Naive thymus-derived CD4-positive, alpha-beta T cell (primary cell): ENCODE measurements around the gene CDH5. TPM values are rescaled to one million over a fixed set of nuclear protein-coding genes. Genes with fewer than 3 reads are reported as not detected.

Source experiments
- ATAC-seq: fragments of 150-1000 bp; cut with Tn5 transposase; 2 replicates; pipeline ENCODE4 v1.10.0; 2021; ENCODE audit warnings: mild to moderate bottlenecking, moderate library complexity
- CTCF ChIA-PET: fragments of 350-600 bp; sonication (Branson Sonifier 250); formaldehyde crosslinking; loops from one replicate; lab custom pipeline; 2021; ENCODE audit warnings: antibody characterized with exemption; lab: Charles Lee
- POLR2A ChIA-PET: fragments of 350-600 bp; sonication (Branson Sonifier 250); formaldehyde crosslinking; loops from one replicate; lab custom pipeline; 2021; ENCODE audit warnings: antibody characterized with exemption, inconsistent platforms; lab: Charles Lee
- DNase-seq, 9 donors: peaks; one replicate each; pipeline versions ENCODE4 v3.0.0 to v3.0.0-alpha.2; 2020 to 2022; ENCODE audit warnings: mixed read lengths in 1 of 9
- H3K27ac ChIP-seq: one replicate; pipeline ENCODE4 v1.7.0; 2013; ENCODE audit warnings: mild to moderate bottlenecking, low read depth, low read length, moderate library complexity
- H3K27me3 ChIP-seq, 2 donors: one replicate each; pipeline ENCODE4 v1.7.0; 2013; ENCODE audit warnings: low read length in 2 of 2, mild to moderate bottlenecking in 2 of 2, moderate library complexity in 2 of 2; ENCODE audit not compliant: control insufficient read depth in 2 of 2, insufficient read depth in 2 of 2
- H3K36me3 ChIP-seq, 3 experiments: 1 replicate in 2 of 3; 2 replicates in 1 of 3; pipeline ENCODE4 v1.7.0; 2013; ENCODE audit warnings: low read length in 3 of 3, mild to moderate bottlenecking in 3 of 3, moderate library complexity in 1 of 3; ENCODE audit not compliant: insufficient read depth in 3 of 3, control insufficient read depth in 2 of 3
- H3K4me1 ChIP-seq, 2 donors: one replicate each; pipeline ENCODE4 v1.7.0; 2013; ENCODE audit warnings: low read length in 2 of 2, mild to moderate bottlenecking in 2 of 2, moderate library complexity in 1 of 2; ENCODE audit not compliant: control insufficient read depth in 2 of 2, insufficient read depth in 2 of 2
- H3K4me3 ChIP-seq: 2 replicates; pipeline ENCODE4 v1.7.0; 2013; ENCODE audit warnings: mild to moderate bottlenecking, low read length
- H3K9me3 ChIP-seq, 3 experiments: 1 replicate in 2 of 3; 2 replicates in 1 of 3; pipeline ENCODE4 v1.7.0; 2013; ENCODE audit warnings: low read length in 3 of 3; ENCODE audit not compliant: control insufficient read depth in 2 of 3
- H3K27ac Mint-ChIP-seq, 9 donors: one replicate each; pipeline ENCODE4 v1.8.0; 2020 to 2022; ENCODE audit warnings: mixed read lengths in 9 of 9, mild to moderate bottlenecking in 8 of 9, moderate library complexity in 5 of 9, inconsistent platforms in 2 of 9
- H3K27me3 Mint-ChIP-seq, 5 donors: one replicate each; pipeline ENCODE4 v1.8.0; 2021 to 2022; ENCODE audit warnings: mixed read lengths in 5 of 5, mild to moderate bottlenecking in 1 of 5
- H3K36me3 Mint-ChIP-seq, 5 donors: one replicate each; pipeline ENCODE4 v1.8.0; 2020 to 2022; ENCODE audit warnings: mixed read lengths in 5 of 5, mild to moderate bottlenecking in 3 of 5, inconsistent platforms in 1 of 5
- H3K4me1 Mint-ChIP-seq, 7 donors: one replicate each; pipeline ENCODE4 v1.8.0; 2020 to 2022; ENCODE audit warnings: mixed read lengths in 7 of 7, mild to moderate bottlenecking in 3 of 7, inconsistent platforms in 1 of 7
- H3K4me3 Mint-ChIP-seq, 10 donors: one replicate each; pipeline ENCODE4 v1.8.0; 2020 to 2022; ENCODE audit warnings: mild to moderate bottlenecking in 10 of 10, mixed read lengths in 10 of 10, moderate library complexity in 6 of 10, inconsistent platforms in 2 of 10
- H3K9me3 Mint-ChIP-seq, 11 donors: one replicate each; pipeline ENCODE4 v1.8.0; 2020 to 2022; ENCODE audit warnings: mixed read lengths in 11 of 11, mild to moderate bottlenecking in 4 of 11, inconsistent platforms in 1 of 11, moderate library complexity in 1 of 11
- intact Hi-C, 2 donors: fragments of 100-400 bp; cut with micrococcal nuclease; formaldehyde crosslinking; loops; one replicate each; pipeline ENCODE4 v1.15.1; 2023
- polyA plus RNA-seq, 2 donors: library from polyadenylated mRNA; unstranded; fragments of 300-500 nt; fragmentation: Illumina TruSeq; gene quantifications; one replicate each; pipeline ENCODE4 v1.2.3, GENCODE V29; 2021
- total RNA-seq, 6 experiments: library from RNA in 5 of 6; stranded (reverse) in 5 of 6; gene quantifications; 1 replicate in 5 of 6; 2 replicates in 1 of 6; pipeline ENCODE4 v1.2.3 and lab custom pipeline; 2021 to 2026

CDH5 gene
- total and polyA plus RNA-seq, 7 experiments from 2014 or later: not detected

DNA sequence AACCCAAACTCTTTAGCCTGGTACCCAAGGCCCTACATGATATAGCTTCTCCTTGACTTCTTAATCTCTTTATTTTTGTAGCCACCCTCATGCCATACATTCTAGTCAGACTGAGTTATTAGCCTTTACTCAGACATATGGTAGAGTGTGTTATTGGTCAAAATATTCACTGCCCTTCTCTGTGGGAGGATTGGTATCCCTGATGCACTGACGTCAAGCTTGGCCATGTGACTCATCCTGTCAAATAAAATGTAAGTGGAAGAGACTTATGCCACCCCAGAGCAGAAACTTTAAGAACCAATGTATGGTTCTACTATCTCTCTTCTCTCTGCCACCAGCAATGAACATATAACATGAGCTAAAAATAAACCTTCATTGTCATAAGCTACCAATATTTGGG, 48.4 kb downstream of the CDH5 start:
- intact Hi-C loops: no loop called here
- no peak overlapping the region for H3K27ac ChIP-seq
- POLR2A ChIA-PET: no interaction called here
- H3K4me3 ChIP-seq: no peak overlapping the region
- no peak for ATAC-seq
- Mint-ChIP-seq H3K36me3 (peaks cover 22 to 32% (median 25%) of the 10 kb centered on the region in 5 donors), H3K27ac (no peak overlapping the region), H3K4me1 (peaks cover 0 to 32% (median 9%) of the 10 kb centered on the region in 7 donors), H3K27me3 (peaks cover 0 to 6% (median 3%) of the 10 kb centered on the region in 5 donors), H3K9me3 (peaks cover 4 to 26% (median 12%) of the 10 kb centered on the region in 11 donors), H3K4me3 (no peak overlapping the region)
- H3K4me1 ChIP-seq: peaks cover 0 to 1% of the 10 kb centered on the region in 2 donors
- no peak for DNase-seq
- CTCF ChIA-PET: interaction anchor here (1.1 kb wide), 2 partner anchors 9 to 10 kb away, joined by 3 to 7 read pairs; no protein-coding TSS in a partner anchor
- H3K27me3 ChIP-seq: no peaks in the 10 kb centered on the region
- H3K36me3 ChIP-seq: peaks cover 0 to 7% (median 0%) of the 10 kb centered on the region in 3 experiments
- H3K9me3 ChIP-seq: peaks cover 0 to 5% (median 0%) of the 10 kb centered on the region in 3 experiments

DNA sequence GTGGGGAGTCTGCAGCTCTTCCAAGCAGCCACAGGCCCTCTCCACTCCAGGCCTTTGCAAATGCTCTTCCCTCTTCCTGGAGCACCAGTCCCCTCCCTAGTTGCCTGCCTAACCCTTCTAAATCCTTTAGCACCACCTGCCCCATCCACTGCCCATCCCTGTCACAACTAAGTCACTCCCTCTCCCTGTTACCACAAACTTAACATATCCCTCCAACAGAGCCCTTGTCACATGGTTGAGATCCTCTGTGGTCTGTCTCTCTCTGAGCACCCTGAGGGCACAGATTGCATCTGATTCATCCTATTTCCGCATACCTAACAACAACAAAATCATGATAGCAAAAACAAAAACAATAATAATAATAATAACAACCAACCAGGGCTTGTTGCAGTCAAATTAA, 49.6 kb downstream of the CDH5 start:
- H3K27me3 Mint-ChIP-seq: peaks cover 3 to 16% (median 5%) of the 10 kb centered on the region in 5 donors
- no peak overlapping the region for H3K4me3 ChIP-seq
- peaks cover 4 to 24% (median 10%) of the 10 kb centered on the region in 11 donors for H3K9me3 Mint-ChIP-seq
- H3K9me3 ChIP-seq: peaks cover 0 to 5% (median 0%) of the 10 kb centered on the region in 3 experiments
- intact Hi-C loops: no loop called here
- no peaks in the 10 kb centered on the region for H3K4me1 ChIP-seq
- H3K4me1 Mint-ChIP-seq: peaks cover 0 to 31% (median 3%) of the 10 kb centered on the region in 7 donors
- no peak overlapping the region for H3K27ac ChIP-seq
- peaks cover 12 to 22% (median 19%) of the 10 kb centered on the region in 5 donors for H3K36me3 Mint-ChIP-seq
- no peaks in the 10 kb centered on the region for H3K27me3 ChIP-seq
- ATAC-seq (no peak), DNase-seq (no peak)
- H3K27ac Mint-ChIP-seq: peak overlapping the region in 1 of 9 donors; percentile 24
- peaks cover 0 to 4% (median 0%) of the 10 kb centered on the region in 3 experiments for H3K36me3 ChIP-seq
- POLR2A ChIA-PET: no interaction called here
- CTCF ChIA-PET: interaction anchor here (1.1 kb wide), 1 partner anchor 12 kb away, joined by 3 read pairs; no protein-coding TSS in a partner anchor
- H3K4me3 Mint-ChIP-seq: no peak overlapping the region

DNA sequence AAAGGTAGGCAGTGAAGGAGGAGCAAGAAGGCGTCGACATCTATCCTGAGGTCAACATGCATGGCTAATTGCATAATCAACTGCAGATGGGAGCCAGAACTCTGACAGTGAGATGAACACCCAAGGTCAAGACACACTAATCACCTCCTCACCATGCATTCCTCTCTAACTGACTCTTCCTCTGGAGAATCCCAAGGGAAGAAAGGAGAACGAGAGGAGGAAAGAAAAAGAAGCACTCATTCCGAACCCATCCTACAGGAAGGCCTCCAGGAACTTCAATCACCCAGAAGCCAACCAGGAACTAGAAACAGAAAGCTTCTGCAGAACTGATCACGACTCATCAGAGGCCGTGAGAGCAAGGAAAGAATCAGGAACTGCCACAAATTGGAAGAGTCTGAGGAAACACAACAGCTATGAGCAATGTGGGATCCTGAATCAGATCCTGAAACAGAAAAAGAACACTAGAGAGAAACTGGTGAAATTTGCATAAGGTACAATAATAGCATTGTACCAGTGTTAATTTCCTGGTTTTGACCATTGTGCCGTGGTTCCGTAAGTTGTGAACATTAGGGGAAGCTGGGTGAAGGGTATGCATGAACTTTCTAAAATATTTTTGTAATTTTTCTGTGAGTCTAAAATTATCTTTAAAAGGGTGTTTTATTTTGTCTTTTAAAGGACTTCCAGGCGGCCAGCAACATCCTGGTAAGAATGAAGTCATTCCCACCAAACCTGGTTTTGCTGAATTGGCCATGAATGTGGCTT, 50.6 kb downstream of the CDH5 start:
- Histone ChIP-seq H3K27me3 (no peaks in the 10 kb centered on the region), H3K27ac (no peak overlapping the region), H3K9me3 (peaks cover 0 to 5% (median 0%) of the 10 kb centered on the region in 3 experiments), H3K4me3 (no peak overlapping the region), H3K4me1 (no peaks in the 10 kb centered on the region), H3K36me3 (no peaks in the 10 kb centered on the region)
- H3K27me3 Mint-ChIP-seq: peaks cover 3 to 22% (median 7%) of the 10 kb centered on the region in 5 donors
- peaks cover 0 to 31% (median 3%) of the 10 kb centered on the region in 7 donors for H3K4me1 Mint-ChIP-seq
- ChIA-PET POLR2A (no interaction called here), CTCF (no interaction called here)
- H3K4me3 Mint-ChIP-seq: no peak overlapping the region
- peaks cover 0 to 16% (median 7%) of the 10 kb centered on the region in 11 donors for H3K9me3 Mint-ChIP-seq
- peaks cover 6 to 16% (median 13%) of the 10 kb centered on the region in 5 donors for H3K36me3 Mint-ChIP-seq
- ATAC-seq: no peak
- H3K27ac Mint-ChIP-seq: no peak overlapping the region
- intact Hi-C loops: no loop called here
- no peak for DNase-seq

GRCh38 chr16:66418165-66418962, 51.9 kb downstream of the CDH5 start:
- no peak overlapping the region for H3K27ac ChIP-seq
- H3K9me3 Mint-ChIP-seq: peaks cover 0 to 11% (median 2%) of the 10 kb centered on the region in 11 donors
- no peaks in the 10 kb centered on the region for H3K36me3 ChIP-seq
- H3K4me3 Mint-ChIP-seq: peak overlapping the region in 1 of 10 donors; percentile 38
- ChIA-PET POLR2A (no interaction called here), CTCF (no interaction called here)
- H3K27ac Mint-ChIP-seq: peak overlapping the region in 2 of 9 donors; percentile 50 to 60
- no peak overlapping the region for H3K4me3 ChIP-seq
- no peaks in the 10 kb centered on the region for H3K4me1 ChIP-seq
- ATAC-seq (no peak), DNase-seq (no peak)
- H3K36me3 Mint-ChIP-seq: peaks cover 4 to 13% (median 8%) of the 10 kb centered on the region in 5 donors
- H3K27me3 ChIP-seq: no peaks in the 10 kb centered on the region
- H3K4me1 Mint-ChIP-seq: peaks cover 0 to 31% (median 6%) of the 10 kb centered on the region in 7 donors
- intact Hi-C loops: no loop called here
- no peaks in the 10 kb centered on the region for H3K9me3 ChIP-seq
- peaks cover 10 to 33% (median 17%) of the 10 kb centered on the region in 5 donors for H3K27me3 Mint-ChIP-seq

DNA sequence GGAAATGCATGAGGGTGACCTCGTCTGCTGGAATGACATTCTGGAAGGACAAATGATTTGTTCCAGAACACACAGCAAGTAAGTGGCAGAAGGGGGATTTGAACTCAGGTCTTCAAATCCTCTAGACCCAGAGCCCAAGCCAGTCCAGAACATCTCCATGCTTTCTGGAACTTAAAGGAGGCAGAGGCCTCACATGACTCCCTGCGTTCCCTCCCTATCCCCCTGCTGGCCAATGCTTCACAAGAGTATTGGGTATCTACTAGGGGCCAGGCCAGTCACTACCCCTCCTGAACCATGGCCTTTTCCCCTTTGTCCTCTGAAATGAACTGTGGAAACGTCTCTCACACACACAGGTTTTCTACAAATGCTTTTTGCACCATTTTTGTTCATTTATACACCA, 53.0 kb downstream of the CDH5 start:
- no peak overlapping the region for H3K4me3 ChIP-seq
- H3K27ac ChIP-seq: no peak overlapping the region
- no peaks in the 10 kb centered on the region for H3K36me3 ChIP-seq
- Mint-ChIP-seq H3K27me3 (peaks cover 9 to 42% (median 24%) of the 10 kb centered on the region in 5 donors), H3K4me3 (no peak overlapping the region), H3K4me1 (peaks cover 0 to 31% (median 6%) of the 10 kb centered on the region in 7 donors), H3K27ac (no peak overlapping the region), H3K9me3 (peaks cover 0 to 10% (median 0%) of the 10 kb centered on the region in 11 donors), H3K36me3 (peaks cover 4 to 13% (median 7%) of the 10 kb centered on the region in 5 donors)
- no peaks in the 10 kb centered on the region for H3K27me3 ChIP-seq
- intact Hi-C loops: no loop called here
- ATAC-seq (no peak), DNase-seq (no peak)
- CTCF ChIA-PET: no interaction called here
- no peaks in the 10 kb centered on the region for H3K9me3 ChIP-seq
- POLR2A ChIA-PET: no interaction called here
- no peaks in the 10 kb centered on the region for H3K4me1 ChIP-seq

GRCh38 chr16:66420396-66420795, 53.9 kb downstream of the CDH5 start:
- CTCF ChIA-PET: no interaction called here
- no peak for DNase-seq

More at GRCh38 chr16:66420396-66420795, 53.9 kb downstream of the CDH5 start:
- intact Hi-C loops: no loop called here
- Histone ChIP-seq H3K4me3 (no peak overlapping the region), H3K9me3 (no peaks in the 10 kb centered on the region), H3K27ac (no peak overlapping the region), H3K36me3 (no peaks in the 10 kb centered on the region), H3K4me1 (no peaks in the 10 kb centered on the region), H3K27me3 (no peaks in the 10 kb centered on the region)
- peaks cover 0 to 31% (median 6%) of the 10 kb centered on the region in 7 donors for H3K4me1 Mint-ChIP-seq
- ATAC-seq: no peak
- H3K9me3 Mint-ChIP-seq: peaks cover 0 to 4% (median 0%) of the 10 kb centered on the region in 11 donors
- H3K36me3 Mint-ChIP-seq: peaks cover 0 to 5% (median 3%) of the 10 kb centered on the region in 5 donors
- POLR2A ChIA-PET: no interaction called here
- H3K27ac Mint-ChIP-seq: no peak overlapping the region
- H3K27me3 Mint-ChIP-seq: peaks cover 17 to 51% (median 33%) of the 10 kb centered on the region in 5 donors
- H3K4me3 Mint-ChIP-seq: no peak overlapping the region
